Activated CD4-positive, alpha-beta T cell treated with anti-CD3 and anti-CD28 coated beads, Interleukin-2, amount 10 ng/mL, durations not matched to agents 24 days and 14 days (primary cell): ENCODE data around the gene CYB561A3. TPM values are rescaled to one million over a fixed set of nuclear protein-coding genes. Genes with fewer than 3 reads are reported as not detected.

Experiments used
- DNase-seq: peaks from one replicate; pipeline ENCODE4 v3.0.0; 2022
- H3K27ac Mint-ChIP-seq: one replicate; pipeline ENCODE4 v1.8.0; 2022; ENCODE audit warnings: mild to moderate bottlenecking, mixed read lengths
- H3K27me3 Mint-ChIP-seq: one replicate; pipeline ENCODE4 v1.8.0; 2022; ENCODE audit warnings: mixed read lengths
- H3K36me3 Mint-ChIP-seq: one replicate; pipeline ENCODE4 v1.8.0; 2022; ENCODE audit warnings: low read depth, mild to moderate bottlenecking, mixed read lengths
- H3K4me1 Mint-ChIP-seq: one replicate; pipeline ENCODE4 v1.8.0; 2021; ENCODE audit warnings: mixed read lengths
- H3K4me3 Mint-ChIP-seq: one replicate; pipeline ENCODE4 v1.8.0; 2022; ENCODE audit warnings: mild to moderate bottlenecking, moderate library complexity, mixed read lengths
- H3K9me3 Mint-ChIP-seq: one replicate; pipeline ENCODE4 v1.8.0; 2021; ENCODE audit warnings: mixed read lengths
- intact Hi-C: fragments of 100-400 bp; cut with micrococcal nuclease; formaldehyde crosslinking; loops from one replicate; pipeline ENCODE4 v1.15.1; 2023
- total RNA-seq: library from RNA; stranded (reverse); gene quantifications from 2 replicates; pipeline ENCODE4 v1.2.3, GENCODE V29; 2022

Gene CYB561A3
- total RNA-seq, 1 donor from 2014 or later = 35.1 TPM

DNA sequence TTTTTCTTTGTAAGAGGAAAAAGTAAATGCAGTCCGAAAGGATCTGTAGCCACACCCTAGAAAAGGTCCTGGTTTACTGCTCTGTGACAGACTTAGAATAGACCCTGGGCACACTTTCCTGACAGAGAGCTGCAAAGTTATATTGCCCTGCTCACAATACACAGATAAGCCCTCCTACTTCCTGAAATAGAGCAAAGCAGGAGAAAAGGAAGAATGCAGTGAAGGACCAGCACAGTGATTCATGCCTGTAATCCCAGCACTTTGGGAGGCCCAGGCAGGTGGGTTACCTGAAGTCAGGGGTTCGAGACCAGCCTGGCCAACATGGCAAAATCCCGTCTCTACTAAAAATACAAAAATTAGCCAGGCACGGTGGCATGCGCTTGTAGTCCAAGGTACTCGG, 2.2 kb downstream of the CYB561A3 start:
- Mint-ChIP-seq H3K4me1 (peaks cover 28% of the 10 kb centered on the region), H3K4me3 (no peak overlapping the region)
- intact Hi-C loops = no loop called here

DNA sequence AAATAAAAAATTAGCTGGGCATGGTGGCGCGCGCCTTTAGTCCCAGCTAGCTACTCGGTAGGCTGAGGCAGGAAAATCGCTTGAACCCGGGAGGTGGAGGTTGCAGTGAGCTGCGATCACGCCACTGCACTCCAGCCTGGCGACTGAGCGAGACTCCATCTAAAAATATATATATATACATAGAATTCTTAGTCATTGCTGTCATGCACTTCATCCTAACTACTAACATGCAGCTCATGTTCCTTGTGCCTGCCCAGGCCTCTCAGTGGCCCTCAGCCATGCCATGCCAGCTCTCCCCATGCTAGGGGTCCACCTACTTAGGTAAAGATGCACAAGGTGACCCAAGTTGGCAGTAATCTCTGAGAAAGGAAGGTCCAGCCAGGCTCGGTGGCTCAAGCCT, 3.1 kb downstream of the CYB561A3 start:
- no peaks in the 10 kb centered on the region for H3K27me3 Mint-ChIP-seq
- no peak overlapping the region for H3K4me3 Mint-ChIP-seq
- peaks cover 25% of the 10 kb centered on the region for H3K4me1 Mint-ChIP-seq
- no peaks in the 10 kb centered on the region for H3K9me3 Mint-ChIP-seq
- DNase-seq = no peak
- no peak overlapping the region for H3K27ac Mint-ChIP-seq
- intact Hi-C loops = no loop called here
- peaks cover 18% of the 10 kb centered on the region for H3K36me3 Mint-ChIP-seq

More for the DNA sequence above, 2.2 kb downstream of the CYB561A3 start:
- Mint-ChIP-seq H3K27me3 (no peaks in the 10 kb centered on the region), H3K27ac (no peak overlapping the region), H3K9me3 (no peaks in the 10 kb centered on the region), H3K36me3 (peaks cover 22% of the 10 kb centered on the region)
- no peak for DNase-seq

GRCh38 chr11:61357894-61358239, 3.8 kb downstream of the CYB561A3 start:
- no peak overlapping the region for H3K4me3 Mint-ChIP-seq
- intact Hi-C loops = no loop called here
- H3K36me3 Mint-ChIP-seq = peaks cover 21% of the 10 kb centered on the region
- H3K27me3 Mint-ChIP-seq = no peaks in the 10 kb centered on the region
- H3K9me3 Mint-ChIP-seq = no peaks in the 10 kb centered on the region
- H3K4me1 Mint-ChIP-seq = peaks cover 19% of the 10 kb centered on the region
- H3K27ac Mint-ChIP-seq = no peak overlapping the region
- DNase-seq = no peak

DNA sequence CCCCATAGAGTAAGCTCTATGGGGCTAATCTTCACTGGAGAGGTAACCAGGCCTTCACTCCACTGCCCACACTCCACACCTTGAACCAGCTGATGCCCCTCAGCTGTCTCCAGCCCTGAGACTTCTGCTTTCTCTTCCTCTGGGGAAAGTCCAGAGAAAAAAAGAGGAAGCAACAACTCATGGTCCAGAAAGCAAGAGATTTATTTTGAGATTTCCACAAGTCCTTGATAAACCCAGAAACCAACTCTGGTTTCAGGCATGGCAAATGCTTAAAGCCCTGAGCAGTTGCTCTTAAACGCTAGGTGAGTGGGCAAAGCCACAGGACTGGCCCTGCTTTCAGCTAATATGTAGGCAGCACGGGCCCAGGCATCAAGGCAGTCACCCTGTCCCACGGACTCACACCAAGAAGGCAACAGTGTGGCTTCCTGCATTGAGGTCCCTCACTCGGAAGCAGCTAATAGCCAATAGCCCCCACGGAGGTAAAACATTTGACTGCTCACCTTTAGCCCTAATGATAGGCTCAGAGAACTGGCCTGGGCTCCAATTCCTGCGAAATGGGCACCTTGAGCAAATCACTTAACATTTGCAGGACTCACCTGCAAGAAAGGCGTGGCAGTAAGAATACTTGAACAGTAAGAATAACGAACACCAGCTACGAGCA, 4.3 kb downstream of the CYB561A3 start:
- intact Hi-C loops = no loop called here
- Mint-ChIP-seq H3K36me3 (peaks cover 23% of the 10 kb centered on the region), H3K4me1 (peaks cover 17% of the 10 kb centered on the region), H3K4me3 (no peak overlapping the region), H3K9me3 (no peaks in the 10 kb centered on the region), H3K27me3 (no peaks in the 10 kb centered on the region), H3K27ac (no peak overlapping the region)
- DNase-seq = no peak

DNA sequence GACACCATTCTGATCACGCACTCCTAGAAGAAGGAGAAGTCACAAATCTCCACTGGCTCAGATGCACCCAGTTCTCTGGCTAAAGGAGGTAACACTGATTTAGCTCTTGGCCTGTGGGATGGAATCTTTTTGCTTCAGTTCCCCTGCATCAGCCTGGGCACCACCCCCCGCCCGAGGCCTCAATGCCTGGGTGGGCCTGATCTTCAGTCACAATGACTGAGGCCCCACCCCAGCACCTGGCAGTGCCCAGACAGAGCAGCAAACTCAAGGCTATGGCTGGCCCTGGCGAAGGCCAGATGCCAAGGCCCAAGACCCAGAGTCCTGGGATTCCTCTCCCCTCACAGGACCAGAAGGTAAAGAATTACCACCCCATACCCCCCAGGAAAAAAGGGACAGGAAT, 5.0 kb downstream of the CYB561A3 start:
- H3K4me1 Mint-ChIP-seq = peaks cover 17% of the 10 kb centered on the region
- intact Hi-C loops = no loop called here
- no peak overlapping the region for H3K27ac Mint-ChIP-seq

GRCh38 chr11:61354208-61354607, 7.5 kb downstream of the CYB561A3 start:
- H3K9me3 Mint-ChIP-seq = no peaks in the 10 kb centered on the region
- H3K4me1 Mint-ChIP-seq = peaks cover 8% of the 10 kb centered on the region
- no peak overlapping the region for H3K27ac Mint-ChIP-seq
- no peak overlapping the region for H3K4me3 Mint-ChIP-seq
- no peaks in the 10 kb centered on the region for H3K27me3 Mint-ChIP-seq
- intact Hi-C loops = no loop called here
- H3K36me3 Mint-ChIP-seq = peaks cover 25% of the 10 kb centered on the region
- DNase-seq = no peak

More for the DNA sequence above, 5.0 kb downstream of the CYB561A3 start:
- H3K9me3 Mint-ChIP-seq = no peaks in the 10 kb centered on the region
- H3K4me3 Mint-ChIP-seq = no peak overlapping the region
- H3K36me3 Mint-ChIP-seq = peaks cover 21% of the 10 kb centered on the region
- no peaks in the 10 kb centered on the region for H3K27me3 Mint-ChIP-seq
- no peak for DNase-seq

DNA sequence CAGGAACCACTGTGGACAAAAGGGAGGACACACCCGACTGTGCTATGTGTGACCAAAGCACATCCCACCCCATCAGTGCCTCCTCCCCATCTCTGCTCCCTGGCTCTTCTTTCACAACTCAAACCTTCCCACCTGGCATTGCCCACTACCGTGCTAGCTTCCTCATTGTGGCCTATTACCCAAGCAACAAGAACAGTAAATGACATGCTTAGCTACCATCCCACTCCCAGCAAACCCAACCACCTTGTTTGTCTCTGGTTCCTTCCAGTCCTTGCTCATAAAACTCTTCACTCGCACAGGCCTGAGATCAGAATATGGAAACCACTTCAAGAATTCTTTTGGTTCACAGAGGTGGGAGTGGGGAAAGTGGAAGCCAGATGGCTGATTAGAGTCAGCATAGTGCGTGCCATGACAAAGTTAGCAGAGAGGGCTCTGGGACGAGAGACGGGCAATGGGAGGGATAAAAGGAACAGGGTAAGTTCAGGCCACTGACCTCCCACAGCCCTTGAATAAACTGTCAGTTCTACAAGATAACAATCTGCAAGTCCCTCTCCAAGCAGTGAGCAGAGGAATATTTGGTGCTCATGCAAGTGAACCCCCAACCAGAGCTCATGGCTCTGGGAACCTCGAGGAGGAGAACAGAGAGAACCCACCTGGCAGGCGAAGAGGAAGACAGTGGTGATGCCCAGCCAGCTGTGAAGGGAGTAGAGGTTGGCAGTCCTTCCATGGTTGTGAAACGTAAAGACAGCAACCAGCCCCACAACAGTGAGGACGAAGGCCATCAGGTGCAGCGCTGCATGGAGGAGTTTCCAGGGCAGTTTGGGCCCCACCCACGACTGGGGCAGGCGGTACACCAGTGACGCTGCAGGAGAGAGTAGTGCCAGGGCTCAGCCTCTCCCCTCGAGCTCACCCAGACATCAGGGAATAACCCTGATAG, 8.3 kb downstream of the CYB561A3 start:
- H3K27ac Mint-ChIP-seq = no peak overlapping the region

DNA sequence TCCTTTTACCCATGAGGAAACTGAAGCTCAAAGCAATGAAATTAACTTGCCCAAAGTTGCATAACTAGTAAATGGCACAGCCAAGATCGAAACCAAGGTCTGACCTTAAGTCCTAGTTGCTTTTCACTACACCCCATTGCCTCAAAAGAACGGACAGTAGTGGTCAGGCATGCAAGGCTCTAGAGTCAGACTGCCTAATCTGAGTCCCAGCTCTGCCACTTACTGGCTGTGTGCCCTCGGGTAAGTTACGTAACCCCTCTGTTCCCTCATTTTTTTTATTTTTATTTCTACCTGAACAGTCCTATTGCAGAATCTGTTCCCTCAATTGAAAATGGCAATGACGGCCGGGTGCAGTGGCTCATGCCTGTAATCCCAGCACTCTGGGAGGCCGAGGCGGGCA, 9.6 kb downstream of the CYB561A3 start:
- no peaks in the 10 kb centered on the region for H3K9me3 Mint-ChIP-seq
- no peaks in the 10 kb centered on the region for H3K27me3 Mint-ChIP-seq
- no peak overlapping the region for H3K4me3 Mint-ChIP-seq
- H3K4me1 Mint-ChIP-seq = peaks cover 3% of the 10 kb centered on the region
- no peak for DNase-seq
- H3K36me3 Mint-ChIP-seq = peaks cover 29% of the 10 kb centered on the region
- no peak overlapping the region for H3K27ac Mint-ChIP-seq
- intact Hi-C loops = no loop called here

More for the DNA sequence above, 8.3 kb downstream of the CYB561A3 start:
- H3K27me3 Mint-ChIP-seq = no peaks in the 10 kb centered on the region
- H3K9me3 Mint-ChIP-seq = no peaks in the 10 kb centered on the region
- H3K4me1 Mint-ChIP-seq = peaks cover 8% of the 10 kb centered on the region
- H3K4me3 Mint-ChIP-seq = no peak overlapping the region
- intact Hi-C loops = no loop called here
- peaks cover 25% of the 10 kb centered on the region for H3K36me3 Mint-ChIP-seq
- DNase-seq = no peak

GRCh38 chr11:61350803-61351202, 10.9 kb downstream of the CYB561A3 start:
- Mint-ChIP-seq H3K27me3 (no peaks in the 10 kb centered on the region), H3K36me3 (peaks cover 29% of the 10 kb centered on the region), H3K9me3 (no peaks in the 10 kb centered on the region), H3K4me1 (no peaks in the 10 kb centered on the region), H3K27ac (no peak overlapping the region), H3K4me3 (no peak overlapping the region)
- intact Hi-C loops = no loop called here
- DNase-seq = no peak

DNA sequence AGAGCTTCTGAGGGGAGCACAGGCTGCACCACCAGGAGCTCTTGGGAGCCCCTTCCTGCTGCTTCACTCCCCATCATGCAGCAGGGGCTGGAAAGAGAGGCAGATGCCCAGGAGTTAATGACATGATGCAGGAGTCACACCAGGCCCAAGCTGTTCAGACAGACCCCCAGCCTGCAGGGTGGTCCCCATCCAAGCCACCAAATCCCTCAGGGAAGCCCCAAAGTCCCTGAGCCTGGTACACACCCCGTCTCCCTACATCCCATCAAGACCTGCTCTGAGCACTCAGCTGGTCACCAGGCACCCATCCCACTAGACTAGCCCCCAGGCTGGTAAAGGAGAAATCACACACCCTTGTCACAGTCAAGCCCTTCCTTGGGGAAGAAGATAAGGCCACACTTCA, 11.3 kb downstream of the CYB561A3 start:
- Mint-ChIP-seq H3K4me3 (no peak overlapping the region), H3K27me3 (no peaks in the 10 kb centered on the region)

DNA sequence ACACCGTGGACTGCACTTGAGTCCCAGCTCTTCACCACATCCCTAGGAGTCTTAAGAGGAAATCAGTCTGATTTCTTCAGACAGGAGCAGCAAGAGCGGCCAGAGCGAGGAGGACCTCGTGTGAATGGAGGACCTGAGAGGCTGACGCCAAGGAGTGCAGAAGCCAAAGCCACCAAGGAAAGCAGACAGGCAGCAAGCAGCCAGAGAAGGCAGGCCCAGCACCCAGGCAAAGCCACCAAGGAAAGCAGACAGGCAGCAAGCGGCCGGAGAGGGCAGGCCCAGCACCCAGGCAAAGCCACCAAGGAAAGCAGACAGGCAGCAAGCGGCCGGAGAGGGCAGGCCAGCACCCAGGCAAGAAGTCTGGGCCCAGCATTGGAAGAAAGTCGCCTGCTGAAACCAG, 11.8 kb downstream of the CYB561A3 start:
- intact Hi-C loops = no loop called here
- no peak overlapping the region for H3K4me3 Mint-ChIP-seq
- DNase-seq = no peak
- H3K27me3 Mint-ChIP-seq = no peaks in the 10 kb centered on the region
- no peaks in the 10 kb centered on the region for H3K9me3 Mint-ChIP-seq
- H3K4me1 Mint-ChIP-seq = no peaks in the 10 kb centered on the region
- peaks cover 25% of the 10 kb centered on the region for H3K36me3 Mint-ChIP-seq
- no peak overlapping the region for H3K27ac Mint-ChIP-seq

More for the DNA sequence above, 11.3 kb downstream of the CYB561A3 start:
- H3K27ac Mint-ChIP-seq = no peak overlapping the region
- H3K36me3 Mint-ChIP-seq = peaks cover 28% of the 10 kb centered on the region
- DNase-seq = no peak
- H3K9me3 Mint-ChIP-seq = no peaks in the 10 kb centered on the region
- no peaks in the 10 kb centered on the region for H3K4me1 Mint-ChIP-seq
- intact Hi-C loops = no loop called here

GRCh38 chr11:61349189-61349751, 12.4 kb downstream of the CYB561A3 start:
- DNase-seq = no peak
- intact Hi-C loops = no loop called here
- no peak overlapping the region for H3K27ac Mint-ChIP-seq
- no peaks in the 10 kb centered on the region for H3K9me3 Mint-ChIP-seq
- H3K27me3 Mint-ChIP-seq = no peaks in the 10 kb centered on the region
- no peaks in the 10 kb centered on the region for H3K4me1 Mint-ChIP-seq
- H3K4me3 Mint-ChIP-seq = no peak overlapping the region
- peaks cover 27% of the 10 kb centered on the region for H3K36me3 Mint-ChIP-seq

DNA sequence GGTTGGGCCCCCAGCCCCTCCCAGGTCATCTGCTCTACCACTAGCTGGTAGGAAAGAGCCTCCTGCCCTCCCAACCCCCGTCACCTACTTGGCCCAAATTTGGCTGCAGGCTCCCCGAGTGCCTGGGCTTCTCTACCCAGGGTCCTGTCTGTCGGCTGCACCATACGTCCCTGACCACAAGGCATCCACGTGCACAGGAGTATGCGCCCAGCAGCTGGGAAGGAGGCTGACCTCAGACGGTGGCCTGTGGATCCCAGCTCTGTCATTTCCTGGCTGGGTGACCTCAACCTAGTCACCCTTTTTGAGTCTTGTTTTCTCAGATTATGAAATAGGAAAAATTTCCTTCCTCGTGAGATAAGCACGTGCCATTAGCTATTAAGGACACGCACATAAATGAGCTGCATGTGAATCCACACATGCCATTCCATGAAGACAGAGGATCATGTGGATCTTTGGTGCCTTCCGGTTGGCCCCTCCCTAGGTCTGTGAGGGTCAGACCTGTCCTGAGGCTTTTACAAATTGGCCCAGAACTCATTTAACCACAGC, 13.7 kb downstream of the CYB561A3 start:
- Mint-ChIP-seq H3K27ac (no peak overlapping the region), H3K9me3 (no peaks in the 10 kb centered on the region), H3K4me3 (no peak overlapping the region), H3K36me3 (peaks cover 22% of the 10 kb centered on the region), H3K4me1 (no peaks in the 10 kb centered on the region), H3K27me3 (no peaks in the 10 kb centered on the region)
- no peak for DNase-seq
- intact Hi-C loops = no loop called here
